Tibial artery (tissue), 4 donors: ENCODE data around the gene MVB12A.

Source experiments
- DNase-seq, 2 donors: peaks; one replicate each; pipeline ENCODE4 v3.0.0-alpha.2; 2019
- H3K27ac ChIP-seq, 2 donors: fragments of 200-600 bp; sonication (generic) in 1 of 2; 1 replicate in 1 of 2; 2 replicates in 1 of 2; pipeline ENCODE4 v1.5.1; 2018 to 2019; ENCODE audit warnings: mild to moderate bottlenecking in 1 of 2
- H3K27me3 ChIP-seq, 2 donors: fragments of 200-600 bp; sonication (generic) in 1 of 2; one replicate each; pipeline versions ENCODE4 v1.5.1 to v1.6.0; 2016 to 2019
- H3K36me3 ChIP-seq, 3 donors: fragments of 200-600 bp; sonication (generic) in 2 of 3; one replicate each; pipeline ENCODE4 v1.5.1; 2016 to 2019; ENCODE audit warnings: mild to moderate bottlenecking in 2 of 3
- H3K4me1 ChIP-seq, 4 donors: fragments of 200-600 bp; sonication (generic) in 2 of 4; 1 replicate in 3 of 4; 2 replicates in 1 of 4; pipeline ENCODE4 v1.5.1; 2016 to 2019
- H3K4me3 ChIP-seq, 2 donors: fragments of 200-600 bp; sonication (generic) in 1 of 2; 1 replicate in 1 of 2; 2 replicates in 1 of 2; pipeline ENCODE4 v1.5.1; 2018 to 2019; ENCODE audit warnings: mild to moderate bottlenecking in 2 of 2
- H3K9me3 ChIP-seq, 3 donors: fragments of 200-600 bp; sonication (generic) in 1 of 3; one replicate each; pipeline ENCODE4 v1.5.1; 2016 to 2019
- intact Hi-C: fragments of 100-400 bp; cut with DNase I; formaldehyde crosslinking; loops from one replicate; pipeline ENCODE4 v1.15.0; 2023; ENCODE audit warnings: low total_unique reads
- TF ChIP-seq, protein P1 (sequence below), 2 experiments: fragments of 200-600 bp in 1 of 2; fragments of 450-650 bp in 1 of 2; IDR thresholded peaks; one replicate each; pipeline ENCODE4 v1.5.1; 2017 to 2019; ENCODE audit warnings: antibody characterized with exemption in 2 of 2, mild to moderate bottlenecking in 1 of 2, moderate library complexity in 1 of 2

Gene MVB12A

DNA sequence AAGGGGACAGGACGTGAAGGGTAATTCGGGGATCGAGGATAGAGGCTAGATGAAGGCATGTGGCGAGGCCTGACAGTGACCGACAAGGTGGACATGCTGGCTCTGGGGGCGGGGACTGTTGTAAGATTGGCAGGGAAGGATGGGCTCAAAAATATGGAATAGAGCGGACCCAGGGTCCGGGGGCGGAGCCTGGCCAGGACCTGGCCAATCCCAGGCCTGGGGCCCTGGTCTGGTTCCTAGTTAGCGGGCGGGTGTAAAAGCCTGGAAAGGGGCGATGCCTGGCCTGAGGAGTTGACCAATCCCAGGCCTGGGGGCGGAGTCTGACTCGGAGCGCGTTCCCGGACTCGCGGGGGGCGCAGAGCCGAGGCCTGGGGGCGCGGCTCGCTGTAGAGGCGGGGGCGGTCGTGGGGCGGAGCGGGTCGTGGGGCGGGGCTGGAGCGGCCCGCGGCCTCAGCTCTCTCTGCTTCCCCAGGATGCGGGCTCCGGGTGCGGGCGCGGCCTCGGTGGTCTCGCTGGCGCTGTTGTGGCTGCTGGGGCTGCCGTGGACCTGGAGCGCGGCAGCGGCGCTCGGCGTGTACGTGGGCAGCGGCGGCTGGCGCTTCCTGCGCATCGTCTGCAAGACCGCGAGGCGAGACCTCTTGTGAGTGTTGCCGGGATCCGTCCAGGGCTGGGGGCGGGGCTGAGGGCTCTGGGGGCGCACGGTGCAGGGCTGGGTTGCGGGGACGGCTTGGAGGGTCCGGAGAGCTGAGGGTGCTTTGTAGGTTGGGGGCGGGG lies 50.4 kb downstream of the MVB12A start, which contains the start of gene SLC27A1:
TSS of gene SLC27A1 (plus strand) at position 457 of the 774 bp plus-strand sequence. CDS start at position 474, 17 bp downstream.
- no peaks in the 10 kb centered on the region for H3K36me3 ChIP-seq
- H3K27me3 ChIP-seq = no peaks in the 10 kb centered on the region
- TF ChIP-seq, protein P1, sequence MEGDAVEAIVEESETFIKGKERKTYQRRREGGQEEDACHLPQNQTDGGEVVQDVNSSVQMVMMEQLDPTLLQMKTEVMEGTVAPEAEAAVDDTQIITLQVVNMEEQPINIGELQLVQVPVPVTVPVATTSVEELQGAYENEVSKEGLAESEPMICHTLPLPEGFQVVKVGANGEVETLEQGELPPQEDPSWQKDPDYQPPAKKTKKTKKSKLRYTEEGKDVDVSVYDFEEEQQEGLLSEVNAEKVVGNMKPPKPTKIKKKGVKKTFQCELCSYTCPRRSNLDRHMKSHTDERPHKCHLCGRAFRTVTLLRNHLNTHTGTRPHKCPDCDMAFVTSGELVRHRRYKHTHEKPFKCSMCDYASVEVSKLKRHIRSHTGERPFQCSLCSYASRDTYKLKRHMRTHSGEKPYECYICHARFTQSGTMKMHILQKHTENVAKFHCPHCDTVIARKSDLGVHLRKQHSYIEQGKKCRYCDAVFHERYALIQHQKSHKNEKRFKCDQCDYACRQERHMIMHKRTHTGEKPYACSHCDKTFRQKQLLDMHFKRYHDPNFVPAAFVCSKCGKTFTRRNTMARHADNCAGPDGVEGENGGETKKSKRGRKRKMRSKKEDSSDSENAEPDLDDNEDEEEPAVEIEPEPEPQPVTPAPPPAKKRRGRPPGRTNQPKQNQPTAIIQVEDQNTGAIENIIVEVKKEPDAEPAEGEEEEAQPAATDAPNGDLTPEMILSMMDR (IDR thresholded peaks at IDR 0.05) = no peak
- intact Hi-C loops = no loop called here
- no peaks in the 10 kb centered on the region for H3K9me3 ChIP-seq
- peaks cover 0 to 42% (median 31%) of the 10 kb centered on the region in 4 donors for H3K4me1 ChIP-seq
- H3K4me3 ChIP-seq = peak within 1 kb of the TSS; percentile 96 to 99
- peak; percentile 99 to 100 for DNase-seq
- H3K27ac ChIP-seq = peak within 1 kb of the TSS; percentile 92 to 95

DNA sequence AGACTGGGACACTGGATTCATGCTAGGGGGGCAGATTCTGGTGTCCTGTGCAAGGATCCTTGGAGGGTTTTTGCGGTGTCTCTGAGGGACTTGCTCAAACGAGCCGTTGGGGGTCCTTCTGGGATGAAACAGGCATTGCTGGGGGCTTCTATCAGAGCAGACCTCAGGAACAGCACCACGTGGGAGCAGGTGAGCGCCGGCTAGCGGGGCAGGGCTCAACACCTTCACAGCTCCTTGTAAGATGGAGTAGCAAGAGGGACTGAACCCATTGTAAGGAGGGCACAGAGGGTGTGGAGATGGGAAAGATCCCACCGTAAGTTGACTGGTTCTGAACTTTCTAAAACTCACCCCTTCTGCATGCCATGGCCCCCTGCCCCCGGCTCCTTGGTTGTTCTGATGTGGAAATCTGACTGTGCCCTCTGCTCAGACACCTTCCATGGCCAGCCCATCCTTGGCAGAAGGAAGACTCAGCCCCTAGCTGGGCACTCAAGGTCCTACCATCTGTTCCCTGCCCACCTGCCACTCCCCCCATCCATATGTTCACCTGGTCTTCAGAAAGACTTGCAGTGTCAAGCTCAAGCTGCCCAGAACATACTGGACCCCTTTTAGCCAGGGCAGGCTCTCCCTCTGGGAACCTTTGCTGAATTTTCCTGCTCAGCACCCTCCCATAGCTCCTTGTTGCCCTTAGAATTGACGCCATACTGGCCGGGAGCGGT lies 51.7 kb downstream of the MVB12A start:
- Histone ChIP-seq H3K27me3 (no peaks in the 10 kb centered on the region), H3K27ac (peak overlapping the region; percentile 92 to 95), H3K36me3 (no peaks in the 10 kb centered on the region), H3K4me1 (peaks cover 0 to 50% (median 39%) of the 10 kb centered on the region in 4 donors), H3K9me3 (no peaks in the 10 kb centered on the region), H3K4me3 (peak overlapping the region; percentile 96 to 99)
- no peak for DNase-seq
- TF ChIP-seq, protein P1 (IDR thresholded peaks at IDR 0.05) = no peak
- intact Hi-C loops = no loop called here

DNA sequence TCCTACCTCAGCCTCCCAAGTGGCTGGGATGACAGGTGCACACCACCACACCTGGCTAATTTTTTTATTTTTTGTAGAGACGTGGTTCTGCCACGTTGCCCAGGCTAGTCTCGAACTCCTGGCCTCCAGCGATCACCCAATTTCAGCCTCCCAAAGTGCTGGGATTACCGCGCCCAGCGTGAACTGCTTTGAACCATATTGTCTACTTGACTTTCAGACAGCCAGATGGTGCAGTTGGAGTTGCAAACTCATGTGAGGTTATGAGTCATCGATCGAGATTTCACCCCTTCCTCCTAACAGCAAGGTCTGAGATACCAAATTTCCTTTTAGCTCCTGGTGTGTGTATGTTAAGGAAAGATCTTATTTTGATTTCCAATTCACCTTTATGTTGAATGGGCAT lies 53.2 kb downstream of the MVB12A start:
- intact Hi-C loops = no loop called here
- peaks cover 0 to 47% (median 35%) of the 10 kb centered on the region in 4 donors for H3K4me1 ChIP-seq
- DNase-seq = no peak
- TF ChIP-seq, protein P1 (IDR thresholded peaks at IDR 0.05) = no peak
- H3K27me3 ChIP-seq = no peaks in the 10 kb centered on the region
- H3K27ac ChIP-seq = no peak overlapping the region
- no peaks in the 10 kb centered on the region for H3K9me3 ChIP-seq
- H3K36me3 ChIP-seq = no peaks in the 10 kb centered on the region
- H3K4me3 ChIP-seq = no peak overlapping the region
